Stimulated activated CD8-positive, alpha-beta memory T cell treated with anti-CD3 and anti-CD28 coated beads, Interleukin-15, amount 100 ng/mL, for 48 hours (primary cell): ENCODE results near the gene BST1.
"Not testable (repeated sequence)": the region's sequence is repeated elsewhere in the genome, so short reads cannot be mapped to it uniquely, and the experiment has no call there.

Source experiments
- DNase-seq, 2 donors: peaks; one replicate each; pipeline ENCODE4 v3.0.0-alpha.2; 2020; ENCODE audit warnings: low read depth in 2 of 2

BST1 gene

DNA sequence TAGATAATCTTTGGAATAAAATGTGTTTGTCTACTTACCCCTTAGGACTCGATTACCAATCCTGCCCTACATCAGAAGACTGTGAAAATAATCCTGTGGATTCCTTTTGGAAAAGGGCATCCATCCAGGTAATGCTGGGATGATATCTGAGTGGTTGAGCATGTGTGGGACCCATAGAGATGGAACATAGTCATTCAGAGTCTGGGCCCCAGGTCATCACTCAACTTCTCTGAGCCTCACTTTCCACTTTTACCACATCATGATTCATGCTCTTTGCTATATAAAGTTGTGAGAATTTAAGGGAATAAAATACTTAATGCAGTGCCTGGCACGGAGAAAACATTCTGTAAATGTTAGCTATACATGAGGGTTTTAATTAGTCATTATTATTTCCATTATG lies 8.9 kb downstream of the BST1 start:
- DNase-seq: no peak

DNA sequence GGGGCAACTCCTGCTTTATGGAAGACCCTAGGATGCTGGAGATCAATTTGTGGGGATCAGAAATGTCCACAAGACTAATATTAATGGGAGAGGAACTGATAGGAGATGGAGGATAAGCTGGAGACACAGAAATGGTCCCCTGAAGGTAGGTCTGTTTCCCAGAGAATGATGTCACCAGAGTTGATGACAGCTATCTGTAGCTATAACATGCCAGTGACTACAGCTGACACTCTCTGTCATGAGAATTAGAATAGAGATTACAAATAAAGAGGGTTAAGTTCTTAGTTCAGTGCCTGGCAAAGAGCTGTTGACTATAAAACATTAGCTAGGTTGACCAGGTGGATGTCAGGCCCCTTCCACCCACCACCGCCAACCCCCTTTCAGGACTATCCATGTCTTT lies 9.3 kb downstream of the BST1 start:
- no peak for DNase-seq

- DNase-seq: no peak
Observed at GRCh38 chr4:15714141-15714540, 11.3 kb downstream of the BST1 start.

- no peak for DNase-seq
Observed at GRCh38 chr4:15714646-15715435, 12.0 kb downstream of the BST1 start.

- DNase-seq: no peak
Observed at GRCh38 chr4:15716115-15716514, 13.2 kb downstream of the BST1 start.

GRCh38 chr4:15717086-15717485 lies 14.2 kb downstream of the BST1 start:
- no peak for DNase-seq

- DNase-seq: no peak
Observed at GRCh38 chr4:15717657-15718416, 15.0 kb downstream of the BST1 start.

GRCh38 chr4:15718465-15718864 lies 15.6 kb downstream of the BST1 start:
- no peak for DNase-seq

DNA sequence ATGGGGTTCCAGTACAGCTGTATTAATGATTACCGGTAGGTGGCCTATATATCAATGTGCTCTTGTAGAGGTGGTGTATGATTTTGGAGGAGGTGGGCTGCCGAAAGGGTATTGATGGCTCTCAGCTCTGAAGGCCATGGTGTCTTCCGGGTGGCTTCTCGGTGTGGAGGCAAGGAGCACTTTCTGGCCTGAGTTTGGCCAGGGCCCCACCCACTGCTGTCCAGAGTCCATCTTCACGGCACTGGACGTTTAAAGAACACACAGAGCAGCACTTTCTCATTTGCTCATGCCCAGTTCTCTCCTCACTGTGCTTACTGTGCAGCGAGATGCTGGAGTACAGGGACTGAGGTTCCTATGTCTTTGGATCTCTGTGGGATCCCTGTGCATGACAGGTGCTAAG lies 16.1 kb downstream of the BST1 start:
- DNase-seq: no peak

DNA sequence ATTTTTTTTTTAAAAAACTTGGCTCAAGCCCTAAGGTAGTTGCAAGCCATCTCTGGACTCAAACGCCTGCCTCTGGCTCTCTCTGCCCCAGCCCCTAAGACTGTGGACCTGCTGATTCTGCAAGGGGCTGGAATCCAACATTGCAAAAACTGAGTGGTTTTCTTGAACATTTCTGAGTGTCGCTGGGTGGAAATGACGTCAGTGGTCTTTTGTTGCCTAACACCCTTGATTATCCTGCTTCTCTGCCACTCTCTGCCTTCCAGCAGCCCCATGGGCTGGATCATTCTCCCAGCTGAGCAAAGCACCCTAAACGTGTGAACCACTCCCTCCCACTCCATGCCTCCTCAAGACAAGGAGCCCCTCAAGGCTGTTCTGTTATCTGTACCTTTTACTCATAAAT lies 16.6 kb downstream of the BST1 start:
- DNase-seq: no peak

GRCh38 chr4:15720851-15721250 lies 18.0 kb downstream of the BST1 start:
- no peak for DNase-seq

GRCh38 chr4:15725608-15726007 lies 22.7 kb downstream of the BST1 start:
- DNase-seq: no peak

GRCh38 chr4:15729910-15730533 lies 27.2 kb downstream of the BST1 start:
- DNase-seq: no peak

DNA sequence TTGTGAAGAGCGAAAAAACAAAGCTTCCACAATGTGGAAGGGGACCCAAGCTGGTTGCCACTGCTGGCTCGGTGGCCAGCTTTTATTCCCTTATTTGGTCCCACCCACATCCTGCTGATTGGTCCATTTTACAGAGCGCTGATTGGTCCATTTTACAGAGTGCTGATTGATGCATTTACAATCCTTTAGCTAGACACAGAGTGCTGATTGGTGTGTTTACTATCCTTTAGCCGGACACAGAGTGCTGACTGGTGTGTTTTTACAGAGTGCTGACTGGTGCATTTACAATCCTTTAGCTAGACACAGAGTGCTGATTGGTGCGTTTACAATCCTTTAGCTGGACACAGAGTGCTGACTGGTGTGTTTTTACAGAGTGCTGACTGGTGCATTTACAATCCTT lies 30.2 kb downstream of the BST1 start:
- DNase-seq: not testable (repeated sequence)

DNA sequence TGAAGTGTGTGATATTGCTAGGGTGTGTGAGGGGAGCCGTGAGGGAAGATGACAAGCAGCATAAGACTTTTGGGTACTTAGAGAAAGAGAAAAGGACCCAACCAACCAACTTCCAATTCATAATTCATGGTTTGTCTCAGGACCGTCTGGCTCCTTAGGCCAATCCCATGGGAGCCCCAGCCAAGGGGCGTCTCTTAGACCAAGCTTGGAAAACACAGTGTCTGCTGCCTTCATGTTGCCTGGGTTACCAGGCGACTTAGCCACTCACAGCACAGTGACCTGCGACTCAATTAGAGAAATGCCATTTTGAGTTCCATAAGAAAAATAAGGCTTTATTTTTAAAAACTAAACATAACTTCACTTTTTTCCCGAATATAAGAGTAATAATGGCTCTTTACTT lies 32.7 kb downstream of the BST1 start:
- DNase-seq: no peak

DNA sequence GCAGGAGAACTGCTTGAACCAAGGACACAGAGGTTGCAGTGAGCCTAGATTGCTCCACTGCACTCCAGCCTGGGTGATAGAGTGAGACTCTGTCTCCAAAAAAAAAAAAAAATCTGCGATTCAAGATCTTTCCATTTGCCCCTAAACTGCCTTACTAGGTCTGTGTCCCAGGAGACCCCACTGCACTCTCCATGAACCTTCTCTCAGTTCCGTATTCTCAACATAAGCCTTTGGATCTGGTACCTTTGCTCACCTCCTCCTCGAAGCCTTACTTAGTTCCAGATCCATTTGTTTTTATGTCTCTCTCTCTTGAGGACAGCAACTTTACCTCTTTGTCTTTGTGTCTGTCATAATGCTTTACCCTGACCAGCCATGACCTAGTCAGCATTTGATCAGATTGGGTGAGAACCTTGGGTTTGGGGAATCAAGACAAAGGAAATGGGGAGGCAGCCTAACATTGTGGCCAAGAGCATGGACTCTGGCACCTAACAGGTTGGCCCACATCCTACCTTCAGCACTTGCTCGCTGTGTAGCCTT lies 33.7 kb downstream of the BST1 start:
- no peak for DNase-seq

- DNase-seq: no peak
Observed at GRCh38 chr4:15737255-15737654, 34.4 kb downstream of the BST1 start.

GRCh38 chr4:15738877-15739276 lies 36.0 kb downstream of the BST1 start:
- DNase-seq: no peak

DNA sequence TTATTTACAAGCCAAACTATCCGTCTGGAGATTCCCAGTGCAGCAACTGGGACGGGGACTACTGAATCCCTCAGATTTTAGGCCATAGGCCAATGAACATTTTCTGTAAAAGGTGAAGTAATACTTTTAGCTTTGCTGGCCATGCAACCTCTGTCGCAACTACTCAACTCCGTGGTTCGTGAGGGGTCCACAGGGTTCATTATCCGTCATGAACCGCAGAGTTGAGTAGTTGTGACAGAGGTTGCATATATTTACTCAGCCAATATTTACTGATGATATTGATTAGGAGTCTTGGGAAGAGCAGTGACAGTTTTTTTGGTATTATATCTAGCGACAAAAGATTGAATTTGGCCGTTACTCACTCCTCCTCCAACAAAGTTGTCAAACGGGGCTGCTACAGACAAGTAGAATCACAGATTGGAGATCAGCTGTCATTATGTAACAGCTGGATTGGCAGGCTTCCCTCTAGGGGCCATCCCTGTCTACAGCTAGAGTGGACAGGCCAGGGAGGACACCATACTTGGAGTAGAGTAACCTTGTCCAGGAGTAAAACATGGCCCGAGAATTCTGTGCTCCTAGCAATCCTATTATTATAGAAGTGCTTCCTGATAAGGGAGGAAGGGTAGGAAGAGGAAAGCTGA lies 38.0 kb downstream of the BST1 start:
- DNase-seq: no peak

- DNase-seq: no peak
Observed at GRCh38 chr4:15742083-15742582, 39.3 kb downstream of the BST1 start.

DNA sequence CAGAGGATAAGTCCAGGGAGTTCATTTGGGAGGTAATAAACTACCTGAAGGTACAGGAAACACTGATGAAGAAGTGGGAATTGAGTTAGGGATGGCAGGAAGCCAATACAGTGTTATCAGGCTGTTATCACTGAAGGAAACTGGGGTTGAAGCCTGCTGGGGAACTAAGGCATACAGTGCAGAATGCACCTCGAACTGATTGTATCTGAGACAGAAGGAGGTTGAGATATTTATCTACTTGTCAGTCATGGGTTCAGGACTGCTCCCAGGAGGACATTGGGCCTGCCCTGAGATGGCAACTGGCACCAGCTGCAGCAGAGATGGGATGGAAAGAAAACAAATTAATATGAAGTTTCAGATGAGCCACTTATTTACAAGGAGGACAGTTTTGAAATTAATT lies 39.8 kb downstream of the BST1 start:
- DNase-seq: no peak

GRCh38 chr4:15744016-15744545 lies 41.2 kb downstream of the BST1 start:
- no peak for DNase-seq
